Embryonic facial prominence (tissue), 1 donor: ENCODE data around the gene KPTN.

Source experiments
- DNase-seq: peaks from one replicate; pipeline ENCODE4 v3.0.0-alpha.2; 2016; ENCODE audit errors: extremely low spot score

Gene KPTN

DNA sequence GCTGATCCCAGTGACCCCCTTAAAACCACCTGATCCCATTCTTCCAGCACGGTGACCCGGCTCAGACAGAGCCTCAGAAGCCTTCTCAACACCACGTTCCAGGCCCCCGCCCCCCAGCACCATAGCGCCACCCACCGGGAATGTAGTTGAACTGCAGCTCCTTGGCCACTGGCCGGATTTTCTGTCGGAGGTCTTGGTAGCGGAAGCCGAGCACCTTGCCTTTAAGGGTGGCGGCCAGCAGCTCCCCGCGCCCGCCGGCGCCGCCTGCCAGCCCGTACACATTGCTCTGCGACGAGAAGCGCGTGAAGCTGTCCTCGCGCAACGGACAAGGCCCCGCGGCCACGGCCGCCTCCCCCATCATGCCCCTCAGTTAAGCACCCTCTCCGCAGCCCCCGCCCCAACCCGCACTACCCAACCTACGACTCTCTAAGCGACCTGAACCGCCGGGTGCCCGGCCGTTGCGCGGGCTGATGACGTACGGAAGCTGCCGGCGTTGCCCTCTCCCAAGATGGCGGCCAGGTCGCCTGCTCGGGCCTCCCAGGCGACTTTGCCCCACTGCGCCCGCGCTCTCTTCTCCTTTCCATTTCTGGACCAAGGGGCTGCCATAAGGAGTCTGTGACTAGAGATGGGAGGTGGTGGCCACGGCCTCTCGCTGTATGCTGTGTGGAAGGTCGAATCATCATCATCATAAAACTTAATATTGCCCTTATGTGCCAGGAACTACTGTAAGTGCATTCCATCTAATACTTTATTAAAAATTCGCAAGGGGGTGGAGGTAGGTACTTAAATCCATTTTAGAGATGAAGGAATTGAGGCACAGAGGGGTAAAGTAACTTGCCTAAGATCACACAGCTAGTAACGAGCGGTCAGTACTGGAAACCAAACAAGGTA lies at the start of gene KPTN:
Gene KPTN, minus strand, starts transcription at position 420 of the 891 bp plus-strand sequence. Its CDS starts 59 bp downstream, at position 361.
- DNase-seq: peak; percentile 83

DNA sequence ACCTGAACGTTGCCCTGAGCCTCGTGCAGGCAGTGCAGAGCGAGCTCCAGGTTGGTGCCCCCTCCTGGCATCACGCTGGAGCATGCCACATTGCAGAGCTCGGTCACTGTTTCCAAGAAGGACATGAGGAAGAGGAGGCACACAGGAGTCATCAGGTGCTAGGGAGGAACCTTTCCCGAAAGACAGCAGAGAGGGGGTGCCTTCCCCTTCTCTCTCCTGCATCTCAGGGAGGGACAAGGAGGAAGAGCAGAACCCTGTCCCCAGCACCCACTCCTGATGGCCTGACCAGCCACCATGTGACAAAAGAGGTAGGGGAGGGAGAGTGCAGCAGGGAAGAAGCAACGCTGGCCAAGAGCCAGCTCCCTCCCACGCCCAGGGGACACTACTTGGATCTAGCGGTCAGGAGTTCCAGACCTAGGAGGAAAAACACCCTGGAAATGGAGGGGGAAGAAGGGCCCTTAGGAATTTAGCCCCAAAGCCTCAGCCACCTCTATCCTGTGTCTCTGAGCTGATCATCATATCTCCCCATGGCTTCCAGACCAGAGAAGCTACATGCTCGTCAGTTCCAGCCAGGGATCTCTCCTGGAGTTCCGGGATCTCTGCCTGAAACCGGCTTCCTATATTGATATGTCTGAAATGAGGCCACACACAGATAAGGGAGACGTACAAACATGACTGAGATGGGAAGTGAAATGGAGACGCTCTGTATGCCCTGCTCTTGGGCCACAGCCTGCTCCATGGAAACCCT lies 47.8 kb upstream of the KPTN start:
- no peak for DNase-seq

DNA sequence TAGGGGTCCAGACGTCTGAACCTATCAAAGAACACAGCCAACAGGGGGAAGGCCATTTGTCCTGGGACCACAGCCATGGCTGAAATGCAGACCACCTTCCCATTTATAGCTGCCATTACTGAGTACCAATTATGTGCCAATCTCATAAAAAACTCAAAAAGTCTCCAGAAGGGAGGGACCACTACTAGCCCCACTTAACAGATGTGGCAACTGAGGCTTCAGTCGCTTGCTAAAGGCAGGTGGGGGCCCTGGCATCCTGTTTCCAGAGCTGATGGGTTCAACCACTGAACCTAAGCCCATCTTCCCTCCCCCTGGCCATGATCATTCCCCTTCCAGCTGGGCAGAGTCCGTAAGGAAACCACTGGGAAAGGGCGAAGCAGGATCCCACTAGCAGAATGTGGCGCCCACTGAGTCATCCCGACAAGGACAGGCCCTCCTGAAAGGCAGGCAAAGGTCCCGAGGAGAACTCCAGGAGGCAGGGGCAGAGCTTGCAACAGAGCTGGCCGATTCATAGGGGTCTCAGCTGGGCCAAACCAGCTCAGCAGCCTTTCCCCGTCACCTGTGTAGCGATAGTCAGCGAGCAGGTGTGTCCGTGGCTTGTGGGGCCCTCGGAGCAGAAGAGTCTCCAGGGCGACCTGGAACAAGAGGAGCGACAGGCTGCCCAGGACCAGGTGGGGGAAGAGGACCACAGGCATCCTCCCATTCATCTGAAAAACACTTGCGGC lies 45.2 kb upstream of the KPTN start:
- DNase-seq: no peak

DNA sequence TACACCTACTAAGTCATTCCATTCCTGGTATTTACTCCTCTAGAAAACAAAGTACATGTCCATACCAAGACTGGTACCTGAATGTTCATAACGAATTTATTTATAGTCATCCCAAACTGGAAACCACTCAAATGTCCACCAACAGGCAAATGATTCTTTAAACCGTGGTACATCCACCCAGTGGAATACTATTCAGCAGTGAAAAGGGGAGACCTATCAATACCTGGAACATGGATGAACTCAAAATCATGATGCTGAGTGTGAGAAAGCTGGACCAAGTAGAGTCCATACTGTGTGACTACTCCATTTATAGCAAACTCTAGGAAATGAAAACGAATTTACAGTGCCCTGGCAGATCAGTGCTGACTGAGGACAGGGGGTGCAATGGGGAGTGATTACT lies 42.8 kb upstream of the KPTN start:
- no peak for DNase-seq

DNA sequence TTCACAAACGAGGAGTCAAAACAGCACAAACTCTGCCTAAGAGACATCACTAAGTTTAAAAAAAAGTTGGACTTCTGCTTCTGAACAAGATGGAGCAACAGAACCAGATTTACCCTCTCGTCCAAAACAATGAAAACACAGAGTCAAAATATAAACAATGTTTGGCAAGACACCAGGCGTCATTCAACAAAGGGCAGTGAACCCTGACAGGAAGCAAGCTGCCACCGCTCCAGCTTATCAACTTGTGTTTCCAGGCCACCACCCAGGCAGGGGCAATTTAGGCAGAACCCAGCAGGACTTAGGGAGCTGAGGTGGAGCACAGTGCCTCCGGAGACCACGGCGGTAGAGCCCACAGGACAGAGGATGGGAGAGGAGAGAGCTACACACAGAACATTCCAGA lies 39.5 kb upstream of the KPTN start:
- DNase-seq: no peak

DNA sequence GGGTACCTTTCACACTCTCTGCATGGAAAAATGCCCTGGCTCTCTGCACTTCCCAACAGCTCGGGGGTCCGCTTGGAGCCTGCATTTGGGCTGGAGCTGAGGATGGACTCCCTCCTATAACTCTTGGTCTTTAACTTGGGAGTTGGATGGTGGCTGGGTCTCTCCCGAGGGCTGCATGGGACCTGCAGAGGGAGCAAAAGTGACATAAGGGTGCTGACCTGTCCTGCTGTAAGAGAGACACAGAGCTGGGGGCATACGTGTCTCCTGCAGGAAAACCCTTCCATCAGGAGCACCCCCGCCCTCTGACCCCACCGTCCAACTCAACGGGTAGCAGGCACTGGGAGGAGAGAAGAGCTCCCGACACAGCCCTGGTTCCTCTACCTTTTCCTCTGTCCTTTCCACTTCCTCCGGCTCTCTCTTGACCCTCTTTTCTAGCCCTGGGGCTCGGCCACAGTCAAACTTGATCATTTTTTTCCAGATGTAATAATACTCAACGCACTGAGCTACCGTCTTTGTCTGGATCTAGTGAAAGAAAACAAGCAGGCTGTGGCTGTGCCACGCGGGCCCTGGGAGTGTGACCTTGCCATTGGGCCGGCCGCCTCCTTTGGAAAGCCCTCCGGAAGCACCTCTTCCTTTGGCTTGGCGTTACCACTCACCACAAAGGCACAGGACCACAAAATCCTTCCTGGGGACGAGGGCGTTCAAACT lies 37.6 kb upstream of the KPTN start:
- no peak for DNase-seq

DNA sequence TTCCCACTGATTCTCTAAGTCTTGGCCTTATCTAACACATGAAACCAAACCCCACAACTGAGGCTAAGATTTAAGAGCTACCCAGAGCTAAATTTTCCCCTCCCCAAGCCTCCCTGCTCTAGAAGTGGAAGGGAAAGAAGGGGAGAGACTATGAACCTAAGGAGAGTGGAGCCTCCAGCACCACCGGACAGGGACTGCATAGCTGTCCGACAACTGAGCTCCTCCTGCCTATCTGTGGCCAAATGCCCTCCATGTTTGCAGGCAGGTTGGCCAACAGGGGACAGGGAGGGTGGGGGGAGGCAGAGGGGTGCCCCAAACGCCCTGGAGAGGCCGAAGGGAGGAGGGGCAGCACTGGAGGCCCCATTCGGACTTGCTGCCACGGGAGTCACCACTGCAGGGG lies 36.8 kb upstream of the KPTN start:
- DNase-seq: no peak

DNA sequence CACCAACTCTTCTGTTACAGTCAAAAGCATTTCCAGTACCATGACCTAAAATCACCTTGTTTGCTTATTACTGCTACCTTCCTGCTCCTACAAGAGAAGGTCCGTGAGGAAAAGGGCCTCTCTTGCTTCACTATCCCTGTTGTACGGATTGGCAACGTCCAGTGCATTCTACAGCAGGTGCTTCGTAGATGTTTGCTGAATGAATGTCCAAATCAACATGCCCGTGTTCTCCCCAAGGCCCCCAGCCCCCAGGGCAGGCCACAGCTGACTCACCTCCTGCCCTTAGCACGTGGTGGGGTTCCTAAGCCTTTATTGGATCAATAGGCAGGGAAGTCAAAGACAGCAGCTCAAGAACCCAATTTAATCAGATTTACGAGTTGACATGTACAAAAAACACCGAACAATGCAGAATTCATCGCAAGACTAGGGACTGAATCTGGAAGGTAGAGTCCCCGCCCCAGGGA lies 36.4 kb upstream of the KPTN start:
- DNase-seq: no peak

DNA sequence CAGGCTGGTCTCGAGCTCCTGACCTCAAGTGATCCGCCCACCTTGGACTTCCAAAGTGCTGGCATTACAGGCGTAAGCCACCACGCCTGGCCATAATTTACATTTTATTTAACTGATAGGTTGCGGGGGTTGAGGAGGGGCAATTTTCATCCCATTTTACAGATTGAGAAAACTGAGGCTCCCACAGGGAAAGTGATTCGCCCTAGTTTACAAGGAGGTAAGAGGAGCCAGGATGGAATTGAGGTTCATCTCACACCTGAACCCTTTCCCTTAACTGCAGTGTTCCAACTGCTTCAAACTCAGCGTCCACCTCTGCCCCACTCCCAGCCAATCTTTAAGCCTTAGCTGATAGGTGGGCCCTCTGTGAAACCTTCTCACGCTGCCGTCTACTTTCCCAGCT lies 34.8 kb upstream of the KPTN start:
- DNase-seq: no peak

DNA sequence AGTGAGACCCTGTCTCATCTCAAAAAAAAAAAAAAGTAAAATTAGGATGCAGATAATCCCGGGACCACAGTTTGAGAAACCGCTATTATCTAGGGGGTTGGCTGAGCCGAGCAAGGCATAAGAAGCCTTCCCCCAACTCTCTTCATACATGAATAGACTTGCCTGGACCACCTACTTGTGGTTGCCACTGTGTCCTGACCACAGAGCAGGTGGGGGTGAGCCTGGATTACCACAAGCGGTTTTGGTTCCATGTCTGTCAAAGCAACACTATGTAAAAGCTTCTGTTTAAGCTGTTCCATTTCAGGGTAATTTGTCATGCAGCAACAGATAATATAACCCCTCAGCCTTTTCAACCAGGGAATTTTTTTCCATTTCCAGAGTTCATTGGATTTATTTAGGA lies 34.1 kb upstream of the KPTN start:
- DNase-seq: no peak

DNA sequence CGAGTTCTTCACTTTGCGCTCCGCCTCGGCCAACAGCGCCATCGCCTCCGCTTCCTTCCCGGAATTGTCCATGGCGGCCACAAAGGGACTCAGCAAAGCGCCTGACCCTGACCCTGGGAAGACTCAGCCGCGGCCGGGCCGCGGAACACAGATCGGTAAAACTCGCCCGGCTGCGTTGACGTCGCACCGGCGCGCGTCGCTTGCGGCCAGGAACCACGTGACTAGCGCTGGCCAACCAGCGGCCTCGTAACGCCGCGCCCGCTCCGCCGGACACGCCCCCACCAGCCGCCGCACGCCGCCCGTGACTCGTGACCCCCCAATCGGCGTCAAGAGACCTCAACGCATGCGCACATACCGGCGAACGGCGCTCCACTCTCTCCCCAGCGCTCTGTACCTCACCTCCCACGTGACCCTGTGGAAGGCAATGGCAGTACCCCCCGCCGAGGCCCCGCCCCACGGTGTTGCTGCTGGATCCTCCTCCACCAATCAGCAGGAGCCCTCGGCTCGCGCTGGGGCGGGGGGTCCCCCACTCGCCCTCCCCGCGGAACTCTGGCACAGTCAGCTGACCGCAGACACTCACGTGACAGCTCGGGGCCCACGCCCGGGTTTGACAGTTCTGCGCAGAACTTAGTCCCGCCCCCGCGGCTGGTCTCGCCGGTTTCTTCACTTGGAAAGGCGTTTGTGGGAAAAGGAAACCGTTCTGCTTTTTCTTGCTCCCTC lies 31.0 kb upstream of the KPTN start, which contains the start of gene NAPA:
Gene NAPA, minus strand, starts transcription at position 195 of the 720 bp plus-strand sequence. Its CDS starts 123 bp downstream, at position 72.
- DNase-seq: peak; percentile 100

DNA sequence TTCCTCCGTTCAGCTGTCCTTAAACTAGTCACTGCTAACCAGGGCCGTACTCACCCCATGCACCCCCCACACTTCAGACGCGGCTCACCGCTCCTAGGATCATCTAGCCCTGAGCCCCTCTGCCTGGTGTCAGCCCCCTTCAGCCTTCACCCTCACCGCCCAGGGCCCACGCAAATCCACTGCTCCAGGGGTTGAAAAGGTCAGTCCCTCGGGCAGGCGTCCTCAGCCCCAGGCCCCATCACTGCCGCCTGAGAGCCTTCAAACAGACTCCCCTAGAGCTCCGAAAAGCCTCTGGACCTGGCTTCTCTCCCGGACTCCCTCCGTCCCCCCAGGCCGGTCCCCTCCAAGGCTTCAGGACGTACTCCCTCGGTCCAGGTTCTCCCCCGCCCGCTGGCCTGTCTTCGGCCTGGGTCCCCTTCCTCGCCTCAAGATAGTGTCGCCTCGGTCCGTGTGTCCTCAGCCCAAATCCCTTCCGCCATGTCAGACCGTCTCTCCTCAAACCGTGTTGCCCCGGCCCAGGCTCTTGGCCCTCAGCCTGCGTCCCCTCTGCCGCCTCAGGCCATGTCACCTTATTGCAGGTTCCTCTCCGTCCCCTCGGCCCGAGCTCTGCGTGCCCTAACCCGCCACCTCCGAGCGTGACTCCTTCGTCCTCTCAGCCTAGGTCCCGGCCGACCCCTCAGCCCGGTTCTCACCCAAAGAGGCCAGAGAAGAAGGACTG lies 30.3 kb upstream of the KPTN start:
- DNase-seq: no peak

DNA sequence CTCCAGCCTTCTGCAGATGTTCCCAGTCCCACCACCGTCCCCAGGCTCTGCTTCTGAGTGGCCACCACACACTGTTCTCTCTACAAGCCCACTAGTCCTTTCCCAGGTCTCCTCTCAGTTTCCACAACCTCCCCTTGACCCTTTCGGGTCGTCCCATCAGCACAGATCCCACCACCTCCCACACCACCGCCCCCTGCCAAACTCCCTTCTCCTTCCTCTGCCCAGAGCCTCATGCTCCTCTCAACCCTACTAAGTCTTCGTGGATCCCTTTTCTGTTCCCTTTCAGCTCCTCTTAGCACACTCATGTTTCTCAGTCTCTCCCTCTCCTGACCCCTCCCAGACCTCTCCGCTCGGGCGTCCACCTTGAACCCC lies 28.9 kb upstream of the KPTN start:
- DNase-seq: no peak

DNA sequence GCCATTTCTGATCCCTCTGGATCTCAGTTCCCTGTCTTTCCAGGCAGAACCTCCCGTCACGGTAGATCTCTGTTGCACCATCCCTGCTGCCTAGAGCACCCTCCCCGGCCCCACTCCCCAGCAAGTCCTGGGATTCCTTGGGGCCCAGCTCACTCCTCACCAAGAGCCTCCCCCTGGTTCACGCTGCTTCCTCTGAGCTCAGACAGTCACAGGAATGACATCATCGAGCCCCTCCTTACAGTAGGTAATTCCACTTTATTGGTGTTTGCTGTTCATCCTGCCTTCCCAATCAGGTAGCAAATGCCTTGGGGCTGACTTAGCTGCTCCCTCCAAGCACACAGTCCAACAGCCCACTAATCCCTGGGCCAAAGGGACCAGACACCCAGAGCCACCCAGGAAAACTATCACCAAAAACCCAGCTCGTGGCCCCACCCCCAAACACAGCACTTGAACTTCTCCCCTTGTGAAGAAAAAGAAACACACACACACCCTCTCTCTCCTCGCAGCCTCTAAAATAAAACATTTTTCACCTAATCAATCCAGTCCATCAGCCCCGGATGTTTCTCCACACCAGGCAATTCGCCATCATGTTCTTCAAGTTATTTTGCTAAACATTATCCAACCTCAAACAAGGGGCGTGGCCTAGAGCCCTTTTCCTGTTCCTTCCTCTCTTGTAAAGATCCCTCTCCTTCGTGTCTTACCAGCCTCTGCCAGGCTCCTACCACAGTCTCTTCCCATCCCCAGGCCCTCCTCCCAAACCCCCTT lies 28.3 kb upstream of the KPTN start:
- DNase-seq: no peak

DNA sequence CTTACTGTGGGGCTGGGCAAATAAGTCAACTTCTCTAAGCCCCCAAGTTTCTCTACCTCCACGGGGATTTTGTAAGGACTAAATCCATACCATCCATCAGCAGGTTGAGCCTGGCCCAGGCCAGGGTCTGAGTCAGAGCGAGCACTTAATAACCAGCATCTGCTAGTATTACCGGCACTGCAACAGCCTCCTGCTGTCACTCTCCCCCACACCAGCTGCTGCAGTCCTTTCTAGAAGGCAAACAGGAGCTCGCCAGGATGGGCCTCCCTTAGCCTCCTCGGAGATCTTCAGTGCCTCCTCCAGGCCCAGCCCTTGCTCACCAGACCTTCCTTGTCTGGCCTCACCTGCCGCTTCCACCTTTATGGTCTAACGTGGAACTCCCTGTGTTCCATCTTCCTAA lies 27.7 kb upstream of the KPTN start:
- DNase-seq: no peak

DNA sequence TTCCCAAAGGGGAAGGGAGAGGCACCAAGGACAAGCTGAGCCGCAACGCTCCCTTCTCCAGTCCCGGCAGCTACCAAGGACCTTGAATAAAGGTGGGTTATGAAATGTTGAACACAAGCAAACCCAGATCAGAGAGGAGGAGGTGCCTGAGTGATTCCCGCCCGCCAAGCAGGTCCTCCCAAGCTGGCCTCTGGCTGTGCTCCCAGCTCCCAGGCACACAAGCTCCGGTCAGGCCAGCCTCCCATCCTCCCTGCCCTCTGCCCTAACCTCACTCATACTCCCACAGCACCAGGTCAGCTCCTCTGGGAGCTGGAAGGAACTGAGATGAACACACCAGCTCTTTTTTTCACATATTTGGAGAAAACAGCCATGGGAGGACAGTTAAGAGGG lies 27.1 kb upstream of the KPTN start:
- no peak for DNase-seq

DNA sequence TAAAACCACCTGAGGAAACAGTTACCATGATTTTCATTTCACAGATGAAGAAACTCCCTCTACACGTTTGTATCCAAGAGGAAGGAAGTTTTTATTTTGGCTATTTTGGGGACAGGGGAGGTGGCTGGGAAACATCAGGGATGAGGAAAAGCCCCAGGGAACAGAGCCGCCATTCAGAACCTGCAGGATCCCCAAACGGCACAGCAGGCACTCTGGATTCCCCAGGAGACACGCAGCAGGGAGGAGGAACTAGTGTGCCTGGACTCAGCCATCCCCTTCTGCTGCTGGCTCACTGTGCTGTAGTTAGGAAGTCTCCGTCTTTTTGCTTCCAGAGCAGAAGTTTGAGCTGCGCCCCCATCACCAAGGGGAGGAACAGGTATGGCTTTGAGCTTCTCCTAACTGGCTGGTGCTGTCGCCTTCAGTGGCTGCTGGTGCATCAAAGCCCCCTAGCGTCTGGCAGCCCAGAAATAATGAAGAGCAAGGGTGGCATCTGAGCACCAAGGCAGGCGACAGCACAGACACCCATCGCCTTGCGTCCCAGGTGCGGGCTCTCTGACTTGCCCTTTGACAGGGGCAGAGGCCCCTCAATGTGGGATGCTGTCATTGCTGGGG lies 26.6 kb upstream of the KPTN start:
- DNase-seq: no peak

DNA sequence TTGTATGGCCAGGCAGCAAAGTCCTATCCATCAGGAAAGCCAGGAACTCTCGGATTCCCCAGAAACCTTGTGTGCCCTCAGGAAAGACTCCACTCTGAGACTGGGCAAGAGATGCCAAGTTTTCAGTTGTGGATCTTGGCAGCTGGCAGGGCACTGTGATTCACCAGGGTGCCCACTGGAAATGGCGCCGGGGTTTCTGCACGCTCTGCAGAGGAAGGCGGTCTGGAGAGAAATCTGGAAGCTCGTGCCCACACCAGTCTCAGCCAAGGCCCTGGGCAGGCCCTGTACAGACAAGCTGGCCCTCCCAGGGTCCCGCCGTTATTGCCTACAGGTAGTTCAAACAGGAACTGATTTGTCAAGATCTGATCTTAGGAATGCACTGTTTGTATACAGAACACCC lies 26.0 kb upstream of the KPTN start:
- no peak for DNase-seq
